AG10803 (cell line): ENCODE results near the gene PPFIA4.

Experiments
- DNase-seq: peaks from one replicate; pipeline ENCODE4 v3.0.0; 2010; ENCODE audit warnings: low read depth
- H3K4me3 ChIP-seq: 2 replicates; pipeline ENCODE4 v1.5.1; 2011; ENCODE audit warnings: mild to moderate bottlenecking, low read length, control low read depth
- TF ChIP-seq, protein P1 (sequence below): conservative IDR thresholded peaks from 2 replicates; pipeline ENCODE4 v1.5.1; 2011; ENCODE audit warnings: mild to moderate bottlenecking, low read length, control low read depth, inconsistent platforms

The PPFIA4 gene

DNA sequence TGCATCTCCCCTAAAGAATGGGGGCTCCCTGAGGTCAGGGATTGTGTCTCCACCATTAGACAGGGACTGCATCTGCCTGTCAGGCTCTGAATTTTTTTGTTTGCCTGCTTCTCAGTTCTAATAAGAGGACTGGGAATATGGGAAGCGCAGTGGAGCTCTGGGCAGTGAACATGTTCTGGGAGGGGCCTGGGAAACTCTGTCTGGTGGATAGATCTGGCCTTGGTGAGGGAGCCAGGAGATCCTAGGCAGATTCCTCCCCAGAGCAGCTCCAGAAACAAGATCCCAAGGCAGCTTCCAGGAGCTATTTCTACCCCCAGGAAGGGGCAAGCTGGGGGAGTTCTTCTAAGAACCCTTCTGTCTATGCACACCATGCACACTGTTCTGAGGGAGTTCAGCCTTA, 72.2 kb downstream of the PPFIA4 start:
- TF ChIP-seq, protein P1, sequence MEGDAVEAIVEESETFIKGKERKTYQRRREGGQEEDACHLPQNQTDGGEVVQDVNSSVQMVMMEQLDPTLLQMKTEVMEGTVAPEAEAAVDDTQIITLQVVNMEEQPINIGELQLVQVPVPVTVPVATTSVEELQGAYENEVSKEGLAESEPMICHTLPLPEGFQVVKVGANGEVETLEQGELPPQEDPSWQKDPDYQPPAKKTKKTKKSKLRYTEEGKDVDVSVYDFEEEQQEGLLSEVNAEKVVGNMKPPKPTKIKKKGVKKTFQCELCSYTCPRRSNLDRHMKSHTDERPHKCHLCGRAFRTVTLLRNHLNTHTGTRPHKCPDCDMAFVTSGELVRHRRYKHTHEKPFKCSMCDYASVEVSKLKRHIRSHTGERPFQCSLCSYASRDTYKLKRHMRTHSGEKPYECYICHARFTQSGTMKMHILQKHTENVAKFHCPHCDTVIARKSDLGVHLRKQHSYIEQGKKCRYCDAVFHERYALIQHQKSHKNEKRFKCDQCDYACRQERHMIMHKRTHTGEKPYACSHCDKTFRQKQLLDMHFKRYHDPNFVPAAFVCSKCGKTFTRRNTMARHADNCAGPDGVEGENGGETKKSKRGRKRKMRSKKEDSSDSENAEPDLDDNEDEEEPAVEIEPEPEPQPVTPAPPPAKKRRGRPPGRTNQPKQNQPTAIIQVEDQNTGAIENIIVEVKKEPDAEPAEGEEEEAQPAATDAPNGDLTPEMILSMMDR, result no peak
- H3K4me3 ChIP-seq, result no peak overlapping the region
- no peak for DNase-seq

DNA sequence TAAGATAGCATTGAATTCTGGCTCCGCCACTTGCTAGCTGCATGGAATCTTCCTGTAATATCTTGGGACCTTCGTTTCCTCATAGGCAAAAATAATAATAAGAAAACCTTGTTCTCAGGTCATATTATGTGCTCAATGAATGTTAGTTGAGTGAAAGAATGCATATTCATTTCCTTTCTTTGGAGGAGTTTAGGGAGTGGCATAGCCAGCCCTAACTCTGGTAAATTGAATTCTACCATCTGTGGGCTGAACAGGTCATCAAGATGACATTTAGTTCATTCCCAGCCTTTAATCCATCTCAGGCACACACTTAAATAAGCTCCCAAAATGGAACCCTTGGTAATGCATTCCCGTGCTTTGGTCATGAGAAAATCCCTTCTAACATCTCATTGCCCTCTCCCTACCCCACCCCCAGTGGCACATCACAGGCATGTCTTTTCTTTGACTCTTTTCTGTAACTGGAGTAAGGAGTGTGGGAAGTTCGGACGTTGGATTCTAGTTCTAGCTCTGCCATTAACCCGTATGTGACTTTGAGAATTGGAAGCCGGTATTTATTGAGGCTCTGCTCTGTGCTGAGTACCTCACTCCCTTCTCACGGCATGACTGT, 72.7 kb downstream of the PPFIA4 start:
- TF ChIP-seq, protein P1, result no peak
- no peak for DNase-seq
- H3K4me3 ChIP-seq, result no peak overlapping the region

DNA sequence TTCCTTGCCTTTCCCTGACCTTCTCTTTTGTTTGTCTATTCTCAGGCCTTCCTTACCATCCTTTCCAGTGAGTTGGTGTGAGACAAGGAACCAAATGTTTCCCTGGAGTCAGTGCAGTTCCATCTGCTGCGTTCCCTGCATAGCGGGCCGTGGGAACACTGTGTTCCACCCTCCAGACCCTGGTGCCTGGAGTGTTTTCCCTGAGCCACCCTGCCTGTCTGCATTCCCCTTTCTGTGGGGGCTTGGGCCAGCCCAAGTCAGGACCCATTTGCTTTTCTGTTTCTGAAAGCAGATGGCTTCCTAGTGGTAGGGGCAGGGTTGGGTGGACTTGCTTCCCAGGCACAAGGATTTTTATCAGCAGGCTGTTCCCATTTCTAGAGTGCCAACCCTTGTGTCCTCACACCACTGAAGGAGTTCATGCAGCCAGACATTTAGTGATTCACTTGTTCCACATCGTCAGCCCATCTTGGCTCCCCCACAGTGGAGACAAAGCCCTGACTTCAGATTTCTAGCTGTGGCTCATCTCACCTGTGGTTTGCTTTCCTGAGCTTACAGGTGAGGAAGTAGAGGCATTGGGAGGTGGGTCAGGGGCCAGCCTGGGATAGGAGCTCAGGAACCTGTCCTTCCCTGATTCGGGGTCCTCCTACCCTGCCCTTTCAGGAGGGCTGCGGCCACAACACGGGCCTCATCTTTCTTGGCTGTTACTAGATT, 73.7 kb downstream of the PPFIA4 start:
- H3K4me3 ChIP-seq, result no peak overlapping the region
- TF ChIP-seq, protein P1, result no peak
- DNase-seq, result no peak

DNA sequence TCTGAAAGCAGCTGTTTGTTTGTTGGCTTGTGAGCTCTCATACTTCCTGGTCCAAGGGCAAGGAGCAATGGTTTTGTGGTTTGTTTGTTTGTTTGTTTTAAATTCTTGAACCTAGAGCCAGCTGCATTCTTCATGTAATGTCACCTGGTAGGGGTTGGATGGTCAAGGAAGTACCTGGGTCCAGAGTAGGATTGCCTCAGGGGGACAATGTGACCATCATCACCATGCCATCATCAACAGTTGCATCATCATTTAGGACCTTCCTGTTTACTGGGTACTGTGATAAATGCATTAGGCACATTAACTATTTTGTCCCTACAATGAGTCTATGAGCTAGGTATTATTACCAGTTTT, 74.2 kb downstream of the PPFIA4 start:
- TF ChIP-seq, protein P1, result no peak
- no peak overlapping the region for H3K4me3 ChIP-seq
- DNase-seq, result no peak

DNA sequence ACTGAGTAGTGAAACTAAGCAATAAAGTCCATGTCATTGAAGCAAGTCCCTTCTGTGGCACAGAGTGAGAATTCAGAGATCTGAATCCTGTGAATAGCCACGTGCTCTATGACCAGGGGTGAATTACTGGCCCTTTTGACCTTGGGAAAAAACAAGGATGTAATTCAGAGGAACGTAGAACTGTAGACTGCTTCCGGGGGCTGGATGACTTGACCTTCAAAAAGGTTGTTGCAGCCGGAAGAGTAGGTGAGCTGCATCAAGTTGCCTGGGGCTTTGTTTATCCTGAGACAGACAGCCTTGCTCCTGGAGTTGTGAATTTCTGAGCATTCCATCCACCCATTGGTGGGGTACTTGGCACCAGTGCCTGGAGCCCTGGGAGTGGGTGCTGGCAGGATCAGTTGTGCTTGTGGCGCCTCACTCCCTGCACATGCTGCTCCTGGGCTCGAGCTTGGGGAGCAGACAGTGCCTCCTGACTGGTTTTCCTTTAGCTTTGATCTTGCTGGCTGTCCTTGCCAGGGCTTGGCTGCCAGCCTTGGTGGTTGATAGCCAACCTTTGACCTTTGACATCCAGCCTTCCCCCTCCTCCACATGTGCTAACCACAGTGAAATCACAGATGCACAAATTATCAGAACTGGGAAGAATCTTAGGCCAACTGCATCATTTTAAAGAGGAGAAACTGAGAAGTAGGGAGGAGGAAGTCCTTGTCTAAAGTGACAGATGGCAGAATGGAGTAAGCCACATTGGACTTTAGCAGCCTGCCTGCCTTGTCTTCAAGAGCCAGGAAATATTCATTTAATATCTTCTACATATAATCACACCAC, 75.7 kb downstream of the PPFIA4 start:
- no peak for DNase-seq
- no peak overlapping the region for H3K4me3 ChIP-seq
- TF ChIP-seq, protein P1, result no peak

DNA sequence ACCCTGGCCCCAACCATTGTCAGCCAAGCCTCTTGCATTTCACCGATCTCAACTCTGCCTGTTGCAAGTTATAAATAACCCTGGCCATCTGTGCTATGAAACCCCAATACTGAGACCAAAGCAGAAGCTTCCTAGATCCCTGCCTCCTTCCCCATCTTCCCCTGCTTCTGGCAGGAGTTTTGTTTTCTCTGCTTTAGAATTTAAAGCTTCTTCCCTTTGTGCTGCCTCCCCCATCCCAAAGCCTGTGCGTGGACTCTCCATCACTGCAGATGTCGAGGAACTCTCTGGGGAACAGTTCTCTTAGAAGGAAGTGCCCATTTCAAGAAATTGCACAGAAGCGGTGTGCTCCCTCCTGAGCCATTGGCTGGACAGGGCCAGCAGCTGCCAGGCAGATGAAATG, 76.9 kb downstream of the PPFIA4 start:
- no peak overlapping the region for H3K4me3 ChIP-seq
- TF ChIP-seq, protein P1, result no peak
- peak; percentile 31 for DNase-seq
